Suprapubic skin (tissue), 4 donors: ENCODE results near the gene CNPY2. TPM values are rescaled to one million over a fixed set of nuclear protein-coding genes. Genes with fewer than 3 reads are reported as not detected.

Experiments used
- DNase-seq, 2 donors: peaks; one replicate each; pipeline ENCODE4 v3.0.0-alpha.2; 2019; ENCODE audit warnings: low spot score in 2 of 2
- H3K27ac ChIP-seq: fragments of 200-600 bp; sonication (generic); one replicate; pipeline ENCODE4 v1.5.1; 2019
- H3K27me3 ChIP-seq: fragments of 200-600 bp; sonication (generic); one replicate; pipeline ENCODE4 v1.5.1; 2019
- H3K36me3 ChIP-seq: fragments of 200-600 bp; sonication (generic); one replicate; pipeline ENCODE4 v1.5.1; 2019
- H3K4me1 ChIP-seq: fragments of 200-600 bp; sonication (generic); one replicate; pipeline ENCODE4 v1.5.1; 2019
- H3K4me3 ChIP-seq: fragments of 200-600 bp; sonication (generic); one replicate; pipeline ENCODE4 v1.5.1; 2019; ENCODE audit warnings: mild to moderate bottlenecking
- H3K9me3 ChIP-seq: fragments of 200-600 bp; sonication (generic); one replicate; pipeline ENCODE4 v1.5.1; 2019
- EP300 ChIP-seq: sonication (generic); formaldehyde crosslinking; IDR thresholded peaks from one replicate; pipeline ENCODE4 v1.6.1; 2017; ENCODE audit warnings: antibody characterized with exemption
- POLR2A ChIP-seq, 2 donors: fragments of 450-650 bp; IDR thresholded peaks; one replicate each; pipeline ENCODE4 v1.6.1; 2017; ENCODE audit warnings: antibody characterized with exemption in 2 of 2, mild to moderate bottlenecking in 2 of 2, moderate library complexity in 2 of 2
- POLR2AphosphoS5 ChIP-seq, 3 donors: sonication (generic); formaldehyde crosslinking; IDR thresholded peaks; one replicate each; pipeline ENCODE4 v1.6.1; 2017; ENCODE audit warnings: antibody characterized with exemption in 3 of 3
- WGBS: methylation state at CpG from one replicate; pipeline ENCODE4 v1.1.5; 2018; 5-methylcytosine and 5-hydroxymethylcytosine counted together
- total RNA-seq, 4 donors: library from RNA; depleted of rRNA; stranded (reverse); fragments of >200 nt; gene quantifications; one replicate each; pipeline ENCODE4 v1.1.0, GENCODE V29; 2016
- TF ChIP-seq, protein P1 (sequence below), 2 donors: fragments of 200-600 bp in 1 of 2; fragments of 450-650 bp in 1 of 2; sonication (generic) in 1 of 2; IDR thresholded peaks; one replicate each; pipeline ENCODE4 v1.5.1; 2016 to 2019; ENCODE audit warnings: antibody characterized with exemption in 2 of 2, mild to moderate bottlenecking in 1 of 2, moderate library complexity in 1 of 2

The CNPY2 gene
- total RNA-seq, 4 donors from 2014 or later: 36.4 to 51.4 (median 42.4) TPM

DNA sequence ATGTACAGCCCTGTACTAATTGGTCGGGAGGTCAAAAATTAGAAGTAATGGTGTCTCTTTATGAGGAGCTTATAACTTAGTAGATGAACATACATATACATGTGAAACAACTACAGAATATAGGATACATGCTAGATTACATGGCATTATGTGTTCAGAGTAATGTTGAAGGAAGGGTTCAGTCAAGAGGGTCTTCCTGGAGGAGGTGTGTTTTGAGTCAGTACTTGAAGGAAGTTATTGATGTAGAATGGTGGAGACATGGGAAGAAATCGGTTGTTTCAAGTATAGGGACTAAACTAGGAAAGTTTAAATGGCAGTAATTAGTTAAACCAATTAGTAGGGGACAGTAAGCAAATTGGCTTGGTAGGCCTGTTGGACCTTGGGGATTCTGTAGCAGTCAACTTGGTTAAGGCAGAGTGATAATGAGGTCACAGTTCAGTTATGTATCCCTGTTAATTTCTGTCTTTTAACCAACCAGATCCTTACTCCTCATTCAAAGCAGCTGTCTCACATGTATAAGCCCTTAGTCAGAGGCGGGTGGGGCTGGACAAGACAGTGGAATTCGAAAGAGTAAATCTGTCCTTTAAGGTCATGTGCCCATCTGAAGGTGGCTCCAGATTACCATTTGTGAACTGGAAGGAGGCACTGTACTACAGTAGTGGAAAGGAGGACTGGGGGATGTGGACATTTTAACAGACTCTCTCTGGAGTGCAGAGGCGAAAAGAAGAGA lies 54.1 kb downstream of the CNPY2 start:
- Histone ChIP-seq H3K27ac (no peak overlapping the region), H3K9me3 (no peaks in the 10 kb centered on the region), H3K27me3 (no peaks in the 10 kb centered on the region), H3K4me3 (no peak overlapping the region), H3K4me1 (peaks cover 31% of the 10 kb centered on the region), H3K36me3 (no peaks in the 10 kb centered on the region)
- TF ChIP-seq, protein P1, sequence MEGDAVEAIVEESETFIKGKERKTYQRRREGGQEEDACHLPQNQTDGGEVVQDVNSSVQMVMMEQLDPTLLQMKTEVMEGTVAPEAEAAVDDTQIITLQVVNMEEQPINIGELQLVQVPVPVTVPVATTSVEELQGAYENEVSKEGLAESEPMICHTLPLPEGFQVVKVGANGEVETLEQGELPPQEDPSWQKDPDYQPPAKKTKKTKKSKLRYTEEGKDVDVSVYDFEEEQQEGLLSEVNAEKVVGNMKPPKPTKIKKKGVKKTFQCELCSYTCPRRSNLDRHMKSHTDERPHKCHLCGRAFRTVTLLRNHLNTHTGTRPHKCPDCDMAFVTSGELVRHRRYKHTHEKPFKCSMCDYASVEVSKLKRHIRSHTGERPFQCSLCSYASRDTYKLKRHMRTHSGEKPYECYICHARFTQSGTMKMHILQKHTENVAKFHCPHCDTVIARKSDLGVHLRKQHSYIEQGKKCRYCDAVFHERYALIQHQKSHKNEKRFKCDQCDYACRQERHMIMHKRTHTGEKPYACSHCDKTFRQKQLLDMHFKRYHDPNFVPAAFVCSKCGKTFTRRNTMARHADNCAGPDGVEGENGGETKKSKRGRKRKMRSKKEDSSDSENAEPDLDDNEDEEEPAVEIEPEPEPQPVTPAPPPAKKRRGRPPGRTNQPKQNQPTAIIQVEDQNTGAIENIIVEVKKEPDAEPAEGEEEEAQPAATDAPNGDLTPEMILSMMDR (IDR thresholded peaks at IDR 0.05): no peak
- TF ChIP-seq EP300 (no peak), POLR2A (IDR thresholded peaks at IDR 0.05) (no peak), POLR2AphosphoS5 (IDR thresholded peaks at IDR 0.05) (no peak)
- 73% methylated on average over 5 of the region's 5 CpGs for WGBS
- DNase-seq: no peak

DNA sequence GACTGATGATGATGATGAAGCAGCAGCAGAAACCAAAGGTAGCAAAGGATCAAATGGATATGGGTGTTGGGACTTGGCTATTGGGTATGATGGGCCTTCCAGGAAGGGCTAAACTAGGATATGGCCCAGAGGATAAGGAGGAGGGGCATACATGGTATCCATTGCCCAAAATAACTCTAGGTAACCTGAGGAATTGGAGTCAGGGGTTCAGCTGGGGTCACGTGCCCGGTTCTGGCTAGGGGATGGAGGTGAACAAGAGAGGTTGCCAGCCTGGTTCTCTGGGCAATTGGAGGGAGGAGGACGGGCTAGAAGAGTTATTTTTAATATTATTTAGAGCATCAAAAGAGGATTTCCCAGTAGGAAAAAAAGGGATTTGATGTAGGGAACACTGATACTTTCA lies 54.9 kb downstream of the CNPY2 start:
- Histone ChIP-seq H3K4me3 (no peak overlapping the region), H3K27me3 (no peaks in the 10 kb centered on the region), H3K4me1 (peaks cover 33% of the 10 kb centered on the region), H3K9me3 (no peaks in the 10 kb centered on the region), H3K27ac (no peak overlapping the region), H3K36me3 (peaks cover 2% of the 10 kb centered on the region)
- WGBS: 88% methylated on average over 3 of the region's 3 CpGs
- TF ChIP-seq POLR2A (IDR thresholded peaks at IDR 0.05): no peak
- TF ChIP-seq POLR2AphosphoS5 (IDR thresholded peaks at IDR 0.05): no peak
- no peak for TF ChIP-seq EP300
- TF ChIP-seq, protein P1 (IDR thresholded peaks at IDR 0.05): no peak
- no peak for DNase-seq

DNA sequence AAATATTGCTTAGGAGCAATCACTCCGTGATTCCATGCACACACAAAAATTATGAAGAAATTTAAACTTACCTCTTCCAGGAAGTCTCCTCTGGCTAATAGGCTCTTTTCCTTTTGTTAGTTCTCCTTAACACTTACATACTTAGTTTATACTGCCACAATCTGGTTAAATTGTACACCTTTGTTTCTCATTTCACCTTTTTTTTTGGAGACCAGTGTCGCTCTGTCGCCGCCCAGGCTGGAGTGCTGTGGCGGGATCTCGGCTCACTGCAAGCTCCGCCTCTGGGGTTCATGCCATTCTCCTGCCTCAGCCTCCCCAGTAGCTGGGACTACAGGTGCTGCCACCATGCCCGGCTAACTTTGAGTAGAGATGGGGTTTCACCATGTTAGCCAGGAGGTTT lies 55.4 kb downstream of the CNPY2 start:
- no peak for DNase-seq
- Histone ChIP-seq H3K27ac (no peak overlapping the region), H3K4me1 (peaks cover 31% of the 10 kb centered on the region), H3K4me3 (no peak overlapping the region), H3K36me3 (peaks cover 8% of the 10 kb centered on the region), H3K27me3 (no peaks in the 10 kb centered on the region), H3K9me3 (no peaks in the 10 kb centered on the region)
- TF ChIP-seq POLR2AphosphoS5 (IDR thresholded peaks at IDR 0.05) (no peak), POLR2A (IDR thresholded peaks at IDR 0.05) (no peak), EP300 (no peak)
- TF ChIP-seq, protein P1 (IDR thresholded peaks at IDR 0.05): no peak
- 97% methylated on average over 8 of the region's 8 CpGs for WGBS

Other genes starting within 250 kb of the CNPY2 start
- 100 to 1,000 TPM; 147 to 226 (median 181) TPM for gene ERBB3, start 235.8 kb downstream of the CNPY2 start, total RNA-seq
- 100 to 1,000 TPM; 103 to 153 (median 117) TPM for gene PA2G4, start 211.4 kb downstream of the CNPY2 start, total RNA-seq
- gene RPL41, start 199.4 kb downstream of the CNPY2 start, total RNA-seq: 1,000 to 10,000 TPM; 2,523 to 6,346 (median 5,689) TPM
- 1 to 10 TPM; 2.1 to 5.6 (median 3.4) TPM for gene ZC3H10, start 197.7 kb downstream of the CNPY2 start, total RNA-seq
- 100 to 1,000 TPM in 2 of 4 donors, 10 to 100 TPM in 2; 73.1 to 128 (median 103) TPM for gene ESYT1, start 187.7 kb downstream of the CNPY2 start, total RNA-seq
- 10 to 100 TPM; 28.3 to 37.4 (median 28.5) TPM for gene MYL6B, start 163.4 kb downstream of the CNPY2 start, total RNA-seq
- gene MYL6, start 157.6 kb downstream of the CNPY2 start, total RNA-seq: 1,000 to 10,000 TPM in 1 of 4 donors, 100 to 1,000 TPM in 3; 773 to 1,142 (median 915) TPM
- 100 to 1,000 TPM in 2 of 4 donors, 10 to 100 TPM in 2; 53.6 to 137 (median 85.9) TPM for gene SMARCC2, start 126.5 kb downstream of the CNPY2 start, total RNA-seq
- gene RNF41, start 94.1 kb downstream of the CNPY2 start, total RNA-seq: 10 to 100 TPM; 28.4 to 60.6 (median 35.8) TPM
- 10 to 100 TPM; 13.3 to 23.7 (median 20.1) TPM for gene NABP2, start 91.6 kb downstream of the CNPY2 start, total RNA-seq
- gene SLC39A5, start 85.9 kb downstream of the CNPY2 start, total RNA-seq: 1 to 10 TPM in 2 of 4 donors, not detected in 2; 1.3 to 2.4 TPM
- 10 to 100 TPM; 20.3 to 33.6 (median 24.6) TPM for gene ANKRD52, start 57.6 kb downstream of the CNPY2 start, total RNA-seq
- 10 to 100 TPM in 1 of 4 donors, 1 to 10 TPM in 3; 3.4 to 17.0 (median 7.6) TPM for gene COQ10A, start 49.0 kb downstream of the CNPY2 start, total RNA-seq
- gene CS, start 15.7 kb downstream of the CNPY2 start, total RNA-seq: 100 to 1,000 TPM; 176 to 218 (median 179) TPM
- gene PAN2, start 18.0 kb upstream of the CNPY2 start, total RNA-seq: 100 to 1,000 TPM in 1 of 4 donors, 10 to 100 TPM in 3; 27.2 to 141 (median 39.7) TPM
- gene IL23A, start 22.9 kb upstream of the CNPY2 start, total RNA-seq: not detected
- 100 to 1,000 TPM in 3 of 4 donors, 10 to 100 TPM in 1; 93.8 to 182 (median 111) TPM for gene STAT2, start 44.1 kb upstream of the CNPY2 start, total RNA-seq
- gene APOF, start 46.9 kb upstream of the CNPY2 start, total RNA-seq: not detected
- 1 to 10 TPM; 5.4 to 7.1 (median 6.2) TPM for gene TIMELESS, start 133.4 kb upstream of the CNPY2 start, total RNA-seq
- not detected for gene MIP, start 138.7 kb upstream of the CNPY2 start, total RNA-seq
- gene SPRYD4, start 152.6 kb upstream of the CNPY2 start, total RNA-seq: 1 to 10 TPM; 2.8 to 4.8 (median 2.9) TPM
- gene GLS2, start 172.2 kb upstream of the CNPY2 start, total RNA-seq: 10 to 100 TPM in 2 of 4 donors, 1 to 10 TPM in 2; 7.9 to 23.9 (median 10.5) TPM
- gene RBMS2, start 205.8 kb upstream of the CNPY2 start, total RNA-seq: 10 to 100 TPM; 14.5 to 88.0 (median 29.1) TPM